ENCODE measurements around the gene AADACL3.

- TF ChIP-seq CTCF (IDR thresholded peaks at IDR 0.05) (no peak), POLR2A (IDR thresholded peaks at IDR 0.05) (no peak)
Observed at GRCh38 chr1:12770620-12771019, 54.7 kb downstream of the AADACL3 start.

All from testis (tissue), 2 donors.